ENCODE measurements around the gene SLC25A47.

DNA sequence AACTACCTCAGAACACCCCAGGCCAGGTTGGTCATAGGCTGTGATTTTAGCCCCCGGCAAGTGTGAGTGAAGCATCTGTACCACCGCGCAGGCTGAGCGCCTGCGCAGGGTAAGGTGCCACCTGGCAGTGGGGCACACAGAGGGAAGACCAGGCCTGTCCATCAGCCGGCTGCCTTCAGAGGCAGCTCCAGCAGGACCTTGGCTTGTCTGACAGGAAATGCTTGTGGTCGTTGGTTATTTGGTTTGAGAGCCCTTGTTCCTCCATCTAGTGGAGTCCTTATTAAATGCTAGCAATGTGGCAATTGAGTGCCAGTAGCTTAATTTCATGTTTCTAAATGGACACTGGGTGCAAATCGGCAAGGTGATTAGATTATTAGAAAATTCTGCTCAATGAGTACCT lies 44.4 kb upstream of the SLC25A47 start:
- TF ChIP-seq, protein P1, sequence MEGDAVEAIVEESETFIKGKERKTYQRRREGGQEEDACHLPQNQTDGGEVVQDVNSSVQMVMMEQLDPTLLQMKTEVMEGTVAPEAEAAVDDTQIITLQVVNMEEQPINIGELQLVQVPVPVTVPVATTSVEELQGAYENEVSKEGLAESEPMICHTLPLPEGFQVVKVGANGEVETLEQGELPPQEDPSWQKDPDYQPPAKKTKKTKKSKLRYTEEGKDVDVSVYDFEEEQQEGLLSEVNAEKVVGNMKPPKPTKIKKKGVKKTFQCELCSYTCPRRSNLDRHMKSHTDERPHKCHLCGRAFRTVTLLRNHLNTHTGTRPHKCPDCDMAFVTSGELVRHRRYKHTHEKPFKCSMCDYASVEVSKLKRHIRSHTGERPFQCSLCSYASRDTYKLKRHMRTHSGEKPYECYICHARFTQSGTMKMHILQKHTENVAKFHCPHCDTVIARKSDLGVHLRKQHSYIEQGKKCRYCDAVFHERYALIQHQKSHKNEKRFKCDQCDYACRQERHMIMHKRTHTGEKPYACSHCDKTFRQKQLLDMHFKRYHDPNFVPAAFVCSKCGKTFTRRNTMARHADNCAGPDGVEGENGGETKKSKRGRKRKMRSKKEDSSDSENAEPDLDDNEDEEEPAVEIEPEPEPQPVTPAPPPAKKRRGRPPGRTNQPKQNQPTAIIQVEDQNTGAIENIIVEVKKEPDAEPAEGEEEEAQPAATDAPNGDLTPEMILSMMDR (IDR thresholded peaks at IDR 0.05; ENCODE audit: borderline replicate concordance, extremely low read depth, low read length, poor library complexity, severe bottlenecking), result no peak
- TF ChIP-seq EZH2 (IDR thresholded peaks at IDR 0.05; ENCODE audit: borderline replicate concordance, low read depth, low read length, severe bottlenecking), result no peak
